ENCODE measurements around the gene TMEM82. TPM values are rescaled to one million over a fixed set of nuclear protein-coding genes. Genes with fewer than 3 reads are reported as not detected.

TMEM82 gene
- total and polyA plus RNA-seq, 9 of the 15 experiments (the other 6 are each of a cell fraction or from before 2014, with no cell fraction given): not detected

GRCh38 chr1:15705184-15705566, 37.1 kb upstream of the TMEM82 start:
- POLR2A ChIA-PET: interaction anchor here (0.9 to 1.1 kb wide), 2 partner anchors 9 to 36 kb away, joined by 3 to 5 read pairs; no protein-coding TSS in a partner anchor
- FAIRE-seq: no peak

DNA sequence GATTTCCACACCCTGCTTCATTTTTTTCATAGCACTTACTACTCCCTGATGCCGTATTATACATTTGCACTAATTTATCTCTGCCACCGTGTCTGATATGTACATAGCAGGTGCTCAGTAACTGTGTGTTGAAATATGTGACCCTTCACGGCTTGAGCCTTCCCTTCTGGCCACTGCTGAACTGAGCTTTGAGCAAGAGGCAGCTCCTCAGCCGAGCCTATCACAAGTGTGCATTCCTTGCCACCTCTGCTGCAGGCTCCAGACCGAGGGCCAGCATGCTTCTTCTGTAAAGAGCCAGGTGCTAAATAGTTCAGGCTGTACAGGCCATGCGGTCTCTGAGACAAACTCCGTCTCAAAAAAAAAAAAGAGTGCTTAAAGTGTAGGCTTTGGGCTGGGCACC, 35.5 kb upstream of the TMEM82 start:
- Histone ChIP-seq H3K4me1 (replicated peaks in 1 of 2; ENCODE audit: control insufficient read depth in 2 of 2, insufficient read depth in 2 of 2, low read length in 2 of 2) (peaks cover 0 to 11% of the 10 kb centered on the region in 2 experiments; a peak in 2 of 5 replicates), H3K4me3 (no peak overlapping the region), H3K27ac (ENCODE audit: extremely low read depth, low read depth, low read length) (no peak overlapping the region), H3K36me3 (ENCODE audit: control insufficient read depth, insufficient read depth, low read length) (peaks cover 24% of the 10 kb centered on the region; the same call in 2 of the 3 replicates), H3K79me2 (ENCODE audit: control insufficient read depth, insufficient read depth, low read length) (peaks cover 54% of the 10 kb centered on the region), H3K9me1 (ENCODE audit: control insufficient read depth, insufficient read depth, low read length) (no peaks in the 10 kb centered on the region), H3K9ac (ENCODE audit: insufficient read depth in 1 of 2, low read depth in 2 of 2, low read length in 2 of 2) (no peak overlapping the region), H3K9me3 (replicated peaks; ENCODE audit: control insufficient read depth, insufficient read depth, low read depth, low read length) (no peaks in the 10 kb centered on the region), H2AFZ (ENCODE audit: low read depth, low read length) (no peak overlapping the region), H3K27me3 (ENCODE audit: control insufficient read depth in 2 of 2, insufficient read depth in 2 of 2, low read length in 2 of 2) (no peaks in the 10 kb centered on the region), H3K4me2 (ENCODE audit: insufficient read depth, low read length) (no peak overlapping the region), H4K20me1 (replicated peaks; ENCODE audit: control insufficient read depth, insufficient read depth, low read length) (peaks cover 4% of the 10 kb centered on the region)
- DNase-seq (ENCODE audit: extremely low read depth in 1 of 4, low spot score in 3 of 4) (no peak), ATAC-seq (no peak), FAIRE-seq (no peak)
- 85% methylated on average over 7 of the region's 7 CpGs for WGBS (ENCODE audit: insufficient coverage, low coverage, missing lambda C conversion rate)
- intact Hi-C loops (cut with micrococcal nuclease) (no loop called here), in situ Hi-C loops (cut with MboI) (no loop called here)
- POLR2A ChIA-PET: interaction anchor here (0.6 to 1.2 kb wide), 3 partner anchors 13 to 56 kb away, joined by 3 to 4 read pairs (median 4); no protein-coding TSS in a partner anchor
- BruUV-seq (replicated peaks): no TSS peak
- CTCF ChIA-PET (ENCODE audit: low intra/inter-chr PET ratio): no interaction called here
- TF ChIP-seq HINFP (tag; conservative IDR thresholded peaks at IDR 0.05; ENCODE audit: low read depth) (no peak), YY1 (IDR thresholded peaks at IDR 0.05; ENCODE audit: borderline replicate concordance in 1 of 3, control insufficient read depth in 1 of 3, extremely low read depth in 1 of 3, insufficient read depth in 3 of 3, insufficient read length in 1 of 3, insufficient replicate concordance in 2 of 3, low read depth in 1 of 3, low read length in 2 of 3) (no peak), ARNT (IDR thresholded peaks at IDR 0.05) (no peak), NCOA6 (IDR thresholded peaks at IDR 0.05) (no peak), ELF4 (CRISPR knock-in tag; IDR thresholded peaks at IDR 0.05) (no peak), PRMT5 (CRISPR knock-in tag; IDR thresholded peaks at IDR 0.05) (no peak), NCOA4 (IDR thresholded peaks at IDR 0.05; ENCODE audit: partially characterized antibody) (no peak), HMGN3 (IDR thresholded peaks at IDR 0.05; ENCODE audit: borderline replicate concordance, extremely low read depth, insufficient read length, low read depth, low read length) (no peak), ZC3H4 (CRISPR knock-in tag; IDR thresholded peaks at IDR 0.05; ENCODE audit: borderline replicate concordance) (no peak), TBL1XR1 (IDR thresholded peaks at IDR 0.05; ENCODE audit: low read length in 2 of 2) (no peak)

More at GRCh38 chr1:15705184-15705566, 37.1 kb upstream of the TMEM82 start:
- CTCF ChIA-PET (ENCODE audit: low intra/inter-chr PET ratio): no interaction called here
- H3K9me1 ChIP-seq (ENCODE audit: control insufficient read depth, insufficient read depth, low read length): no peaks in the 10 kb centered on the region
- peaks cover 24% of the 10 kb centered on the region; the same call in 2 of the 3 replicates for H3K36me3 ChIP-seq (ENCODE audit: control insufficient read depth, insufficient read depth, low read length)
- H3K4me1 ChIP-seq (replicated peaks in 1 of 2; ENCODE audit: control insufficient read depth in 2 of 2, insufficient read depth in 2 of 2, low read length in 2 of 2): peaks cover 0 to 11% of the 10 kb centered on the region in 2 experiments; a peak in 2 of 5 replicates
- intact Hi-C loops (cut with micrococcal nuclease) (no loop called here), in situ Hi-C loops (cut with MboI) (no loop called here)
- no peaks in the 10 kb centered on the region for H3K27me3 ChIP-seq (ENCODE audit: control insufficient read depth in 2 of 2, insufficient read depth in 2 of 2, low read length in 2 of 2)
- no peak for ATAC-seq
- H3K79me2 ChIP-seq (ENCODE audit: control insufficient read depth, insufficient read depth, low read length): peaks cover 55% of the 10 kb centered on the region
- no TSS peak for BruUV-seq (replicated peaks)
- WGBS (ENCODE audit: insufficient coverage, low coverage, missing lambda C conversion rate): 93% methylated on average over 11 of the region's 11 CpGs
- no peak overlapping the region for H2AFZ ChIP-seq (ENCODE audit: low read depth, low read length)
- H3K9ac ChIP-seq (ENCODE audit: insufficient read depth in 1 of 2, low read depth in 2 of 2, low read length in 2 of 2): no peak overlapping the region
- H4K20me1 ChIP-seq (replicated peaks; ENCODE audit: control insufficient read depth, insufficient read depth, low read length): peaks cover 7% of the 10 kb centered on the region
- H3K27ac ChIP-seq (ENCODE audit: extremely low read depth, low read depth, low read length): no peak overlapping the region
- no peak overlapping the region for H3K4me3 ChIP-seq
- no peaks in the 10 kb centered on the region for H3K9me3 ChIP-seq (replicated peaks; ENCODE audit: control insufficient read depth, insufficient read depth, low read depth, low read length)
- H3K4me2 ChIP-seq (ENCODE audit: insufficient read depth, low read length): no peak overlapping the region
- DNase-seq (ENCODE audit: extremely low read depth in 1 of 4, low spot score in 3 of 4): no peak
- no peak for TF ChIP-seq ZFPM2 (CRISPR knock-in tag; IDR thresholded peaks at IDR 0.05)
- no peak for TF ChIP-seq ZNF785 (CRISPR knock-in tag; IDR thresholded peaks at IDR 0.05)
- peak; percentile 59; the same call in 1 of the 2 replicates for TF ChIP-seq C11orf30 (IDR thresholded peaks at IDR 0.05; ENCODE audit: low read depth)
- TF ChIP-seq MAFG (tag; conservative IDR thresholded peaks at IDR 0.05): peak; percentile 44
- 0 out of 2 replicates have a peak, but pooled peaks have one; percentile 26 for TF ChIP-seq MAFK (IDR thresholded peaks at IDR 0.05; ENCODE audit: low read length)
- TF ChIP-seq MAFF (IDR thresholded peaks at IDR 0.05; ENCODE audit: low read length): 0 out of 2 replicates have a peak, but pooled peaks have one; percentile 35
- peak; percentile 78 for TF ChIP-seq ZNF316 (IDR thresholded peaks at IDR 0.05)
